ENCODE measurements around the gene MGRN1. TPM values are rescaled to one million over a fixed set of nuclear protein-coding genes. Genes with fewer than 3 reads are reported as not detected.
A peak's percentile ranks its signal among the peaks of the same experiment; 100 is the strongest.

MGRN1 gene
- total and polyA plus RNA-seq, 2 of the 13 experiments (the other 11 are each of a cell fraction or from before 2014, with no cell fraction given): 11.9 to 12.6 TPM

DNA sequence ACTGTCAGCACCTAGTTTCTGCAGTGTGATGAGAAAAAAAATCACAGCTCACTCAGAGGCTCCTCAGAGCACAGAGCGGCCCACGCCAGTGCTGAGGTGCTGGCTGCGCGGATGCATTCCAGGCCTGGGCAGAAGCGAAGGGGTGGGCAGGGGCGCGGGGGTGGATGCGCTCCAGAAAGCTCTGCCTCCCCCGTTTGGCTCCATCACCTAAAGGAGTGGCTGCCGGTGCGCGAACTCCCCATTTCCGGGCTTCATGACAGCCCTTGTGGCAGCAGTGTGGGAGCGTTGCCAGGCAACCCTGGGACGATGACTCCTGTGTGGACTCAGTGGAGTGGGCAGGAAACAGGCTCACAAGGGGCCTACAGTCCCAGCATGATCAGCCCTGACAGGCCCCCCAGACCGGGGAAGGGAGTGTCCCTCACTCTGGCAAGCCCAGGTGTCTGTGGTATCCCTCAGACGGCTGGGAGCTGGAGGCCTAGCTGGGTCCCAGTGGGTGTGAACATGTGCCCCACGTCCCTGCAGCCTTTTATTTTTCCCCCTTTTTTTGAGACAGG is 35.9 kb downstream of the MGRN1 start (continued):
- TF ChIP-seq, protein P1, sequence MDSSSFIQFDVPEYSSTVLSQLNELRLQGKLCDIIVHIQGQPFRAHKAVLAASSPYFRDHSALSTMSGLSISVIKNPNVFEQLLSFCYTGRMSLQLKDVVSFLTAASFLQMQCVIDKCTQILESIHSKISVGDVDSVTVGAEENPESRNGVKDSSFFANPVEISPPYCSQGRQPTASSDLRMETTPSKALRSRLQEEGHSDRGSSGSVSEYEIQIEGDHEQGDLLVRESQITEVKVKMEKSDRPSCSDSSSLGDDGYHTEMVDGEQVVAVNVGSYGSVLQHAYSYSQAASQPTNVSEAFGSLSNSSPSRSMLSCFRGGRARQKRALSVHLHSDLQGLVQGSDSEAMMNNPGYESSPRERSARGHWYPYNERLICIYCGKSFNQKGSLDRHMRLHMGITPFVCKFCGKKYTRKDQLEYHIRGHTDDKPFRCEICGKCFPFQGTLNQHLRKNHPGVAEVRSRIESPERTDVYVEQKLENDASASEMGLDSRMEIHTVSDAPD (CRISPR knock-in tag; IDR thresholded peaks at IDR 0.05): no peak
- no peak for TF ChIP-seq SRSF4 (IDR thresholded peaks at IDR 0.05; ENCODE audit: low read depth, low read length, poor library complexity, severe bottlenecking)
- no peak for TF ChIP-seq PHF21A (CRISPR knock-in tag; IDR thresholded peaks at IDR 0.05)
- no peak for TF ChIP-seq ZBTB3 (CRISPR knock-in tag; IDR thresholded peaks at IDR 0.05; ENCODE audit: borderline replicate concordance, low read depth)
- TF ChIP-seq, protein P2, sequence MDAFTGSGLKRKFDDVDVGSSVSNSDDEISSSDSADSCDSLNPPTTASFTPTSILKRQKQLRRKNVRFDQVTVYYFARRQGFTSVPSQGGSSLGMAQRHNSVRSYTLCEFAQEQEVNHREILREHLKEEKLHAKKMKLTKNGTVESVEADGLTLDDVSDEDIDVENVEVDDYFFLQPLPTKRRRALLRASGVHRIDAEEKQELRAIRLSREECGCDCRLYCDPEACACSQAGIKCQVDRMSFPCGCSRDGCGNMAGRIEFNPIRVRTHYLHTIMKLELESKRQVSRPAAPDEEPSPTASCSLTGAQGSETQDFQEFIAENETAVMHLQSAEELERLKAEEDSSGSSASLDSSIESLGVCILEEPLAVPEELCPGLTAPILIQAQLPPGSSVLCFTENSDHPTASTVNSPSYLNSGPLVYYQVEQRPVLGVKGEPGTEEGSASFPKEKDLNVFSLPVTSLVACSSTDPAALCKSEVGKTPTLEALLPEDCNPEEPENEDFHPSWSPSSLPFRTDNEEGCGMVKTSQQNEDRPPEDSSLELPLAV (CRISPR knock-in tag; conservative IDR thresholded peaks at IDR 0.05; ENCODE audit: low read depth): no peak
- no peak for TF ChIP-seq ZNF546 (CRISPR knock-in tag; conservative IDR thresholded peaks at IDR 0.05)
- no peak for TF ChIP-seq ZNF263 (CRISPR knock-in tag; IDR thresholded peaks at IDR 0.05)
- TF ChIP-seq SPEN (CRISPR knock-in tag; IDR thresholded peaks at IDR 0.05; ENCODE audit: low read depth): no peak
- TF ChIP-seq AGO1 (IDR thresholded peaks at IDR 0.05; ENCODE audit: low read depth, low read length, poor library complexity, severe bottlenecking): no peak
- no peak for TF ChIP-seq KDM1A (CRISPR knock-in tag; IDR thresholded peaks at IDR 0.05)
- TF ChIP-seq GATAD1 (CRISPR knock-in tag; IDR thresholded peaks at IDR 0.05): no peak
- no peak for TF ChIP-seq FOXP1 (IDR thresholded peaks at IDR 0.05)
- no peak for TF ChIP-seq FOXP1 (CRISPR knock-in tag; IDR thresholded peaks at IDR 0.05)
- TF ChIP-seq, protein P3, sequence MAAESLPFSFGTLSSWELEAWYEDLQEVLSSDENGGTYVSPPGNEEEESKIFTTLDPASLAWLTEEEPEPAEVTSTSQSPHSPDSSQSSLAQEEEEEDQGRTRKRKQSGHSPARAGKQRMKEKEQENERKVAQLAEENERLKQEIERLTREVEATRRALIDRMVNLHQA (CRISPR knock-in tag; IDR thresholded peaks at IDR 0.05): no peak
- TF ChIP-seq, protein P4, sequence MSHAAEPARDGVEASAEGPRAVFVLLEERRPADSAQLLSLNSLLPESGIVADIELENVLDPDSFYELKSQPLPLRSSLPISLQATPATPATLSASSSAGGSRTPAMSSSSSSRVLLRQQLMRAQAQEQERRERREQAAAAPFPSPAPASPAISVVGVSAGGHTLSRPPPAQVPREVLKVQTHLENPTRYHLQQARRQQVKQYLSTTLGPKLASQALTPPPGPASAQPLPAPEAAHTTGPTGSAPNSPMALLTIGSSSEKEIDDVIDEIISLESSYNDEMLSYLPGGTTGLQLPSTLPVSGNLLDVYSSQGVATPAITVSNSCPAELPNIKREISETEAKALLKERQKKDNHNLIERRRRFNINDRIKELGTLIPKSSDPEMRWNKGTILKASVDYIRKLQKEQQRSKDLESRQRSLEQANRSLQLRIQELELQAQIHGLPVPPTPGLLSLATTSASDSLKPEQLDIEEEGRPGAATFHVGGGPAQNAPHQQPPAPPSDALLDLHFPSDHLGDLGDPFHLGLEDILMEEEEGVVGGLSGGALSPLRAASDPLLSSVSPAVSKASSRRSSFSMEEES (CRISPR knock-in tag; IDR thresholded peaks at IDR 0.05): no peak
- TF ChIP-seq, protein P5, sequence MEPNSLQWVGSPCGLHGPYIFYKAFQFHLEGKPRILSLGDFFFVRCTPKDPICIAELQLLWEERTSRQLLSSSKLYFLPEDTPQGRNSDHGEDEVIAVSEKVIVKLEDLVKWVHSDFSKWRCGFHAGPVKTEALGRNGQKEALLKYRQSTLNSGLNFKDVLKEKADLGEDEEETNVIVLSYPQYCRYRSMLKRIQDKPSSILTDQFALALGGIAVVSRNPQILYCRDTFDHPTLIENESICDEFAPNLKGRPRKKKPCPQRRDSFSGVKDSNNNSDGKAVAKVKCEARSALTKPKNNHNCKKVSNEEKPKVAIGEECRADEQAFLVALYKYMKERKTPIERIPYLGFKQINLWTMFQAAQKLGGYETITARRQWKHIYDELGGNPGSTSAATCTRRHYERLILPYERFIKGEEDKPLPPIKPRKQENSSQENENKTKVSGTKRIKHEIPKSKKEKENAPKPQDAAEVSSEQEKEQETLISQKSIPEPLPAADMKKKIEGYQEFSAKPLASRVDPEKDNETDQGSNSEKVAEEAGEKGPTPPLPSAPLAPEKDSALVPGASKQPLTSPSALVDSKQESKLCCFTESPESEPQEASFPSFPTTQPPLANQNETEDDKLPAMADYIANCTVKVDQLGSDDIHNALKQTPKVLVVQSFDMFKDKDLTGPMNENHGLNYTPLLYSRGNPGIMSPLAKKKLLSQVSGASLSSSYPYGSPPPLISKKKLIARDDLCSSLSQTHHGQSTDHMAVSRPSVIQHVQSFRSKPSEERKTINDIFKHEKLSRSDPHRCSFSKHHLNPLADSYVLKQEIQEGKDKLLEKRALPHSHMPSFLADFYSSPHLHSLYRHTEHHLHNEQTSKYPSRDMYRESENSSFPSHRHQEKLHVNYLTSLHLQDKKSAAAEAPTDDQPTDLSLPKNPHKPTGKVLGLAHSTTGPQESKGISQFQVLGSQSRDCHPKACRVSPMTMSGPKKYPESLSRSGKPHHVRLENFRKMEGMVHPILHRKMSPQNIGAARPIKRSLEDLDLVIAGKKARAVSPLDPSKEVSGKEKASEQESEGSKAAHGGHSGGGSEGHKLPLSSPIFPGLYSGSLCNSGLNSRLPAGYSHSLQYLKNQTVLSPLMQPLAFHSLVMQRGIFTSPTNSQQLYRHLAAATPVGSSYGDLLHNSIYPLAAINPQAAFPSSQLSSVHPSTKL (CRISPR knock-in tag; IDR thresholded peaks at IDR 0.05): no peak
- TF ChIP-seq ZFP82 (CRISPR knock-in tag; IDR thresholded peaks at IDR 0.05; ENCODE audit: borderline replicate concordance): no peak
- TF ChIP-seq GABPA (IDR thresholded peaks at IDR 0.05; ENCODE audit: low read depth, low read length): no peak
- peak; percentile 37; the same call in 1 of the 2 replicates for TF ChIP-seq GABPA (CRISPR knock-in tag; IDR thresholded peaks at IDR 0.05; ENCODE audit: low read depth)
- no peak for TF ChIP-seq SIX1 (CRISPR knock-in tag; IDR thresholded peaks at IDR 0.05; ENCODE audit: borderline replicate concordance)
- TF ChIP-seq TEAD3 (CRISPR knock-in tag; optimal IDR thresholded peaks at IDR 0.05; ENCODE audit: borderline replicate concordance): no peak
- no peak for TF ChIP-seq ZNF12 (CRISPR knock-in tag; IDR thresholded peaks at IDR 0.05)

Measured in HepG2 (cell line).